IMR-90 (cell line): Measurements from ENCODE around the gene MYO7B. TPM values are rescaled to one million over a fixed set of nuclear protein-coding genes. Genes with fewer than 3 reads are reported as not detected.
A peak's percentile ranks its signal among the peaks of the same experiment; 100 is the strongest.

ENCODE experiments used
- ATAC-seq: fragments of 200-7000 bp; cut with Tn5 transposase; 2 replicates; pipeline ENCODE4 v1.9.1; 2020; ENCODE audit warnings: low read depth, mild to moderate bottlenecking, moderate library complexity
- BruUV-seq: library from RNA; stranded (reverse); fragments of 400-500 nt; replicated peaks from 2 replicates; lab custom pipeline; 2021; lab: Mats Ljungman, UMichigan
- CTCF ChIA-PET: fragments of 300-600 bp; formaldehyde crosslinking; extraction: SDS; loops from one replicate; lab custom pipeline; 2021; ENCODE audit warnings: antibody characterized with exemption; lab: Yijun Ruan, JAX
- POLR2A ChIA-PET: fragments of 300-600 bp; sonication (Branson Sonifier 250); formaldehyde crosslinking; loops from one replicate; lab custom pipeline; 2022; ENCODE audit warnings: antibody characterized with exemption; ENCODE audit not compliant: unreplicated experiment; lab: Charles Lee
- DNase-seq: peaks from one replicate; pipeline ENCODE4 v3.0.0; 2013
- H2AFZ ChIP-seq: replicated peaks from 2 replicates; pipeline ENCODE3; 2013; ENCODE audit warnings: low read length, mild to moderate bottlenecking; ENCODE audit not compliant: poor library complexity
- H2AK5ac ChIP-seq: 2 replicates; pipeline ENCODE4 v1.6.1; 2013; ENCODE audit warnings: low read depth, low read length, inconsistent platforms
- H2AK9ac ChIP-seq: replicated peaks from 2 replicates; pipeline ENCODE3; 2013; ENCODE audit warnings: mild to moderate bottlenecking, low read depth, low read length, moderate library complexity; ENCODE audit not compliant: poor library complexity
- H2BK120ac ChIP-seq: 2 replicates; pipeline ENCODE4 v1.6.1; 2013; ENCODE audit warnings: low read depth, low read length, inconsistent platforms
- H2BK15ac ChIP-seq: 3 replicates; pipeline ENCODE4 v1.6.1; 2013; ENCODE audit warnings: low read depth, low read length, inconsistent platforms
- H2BK20ac ChIP-seq: 2 replicates; pipeline ENCODE4 v1.6.1; 2013; ENCODE audit warnings: low read depth, mild to moderate bottlenecking, inconsistent platforms, low read length, moderate library complexity
- H2BK5ac ChIP-seq: 2 replicates; pipeline ENCODE4 v1.6.1; 2013; ENCODE audit warnings: mild to moderate bottlenecking, low read depth, low read length, inconsistent platforms; ENCODE audit not compliant: poor library complexity, severe bottlenecking
- H3K14ac ChIP-seq: replicated peaks from 2 replicates; pipeline ENCODE4 v1.6.1; 2013; ENCODE audit warnings: low read depth, low read length, inconsistent platforms
- H3K18ac ChIP-seq: 2 replicates; pipeline ENCODE4 v1.6.1; 2013; ENCODE audit warnings: low read depth, low read length, control low read depth
- H3K23ac ChIP-seq: 2 replicates; pipeline ENCODE4 v1.6.1; 2013; ENCODE audit warnings: low read depth, low read length, inconsistent platforms
- H3K27ac ChIP-seq: 2 replicates; pipeline ENCODE4 v1.5.1; 2013; ENCODE audit warnings: mild to moderate bottlenecking, control low read depth, low read length; ENCODE audit not compliant: insufficient read depth
- H3K27me3 ChIP-seq: 2 replicates; pipeline ENCODE4 v1.6.1; 2013; ENCODE audit warnings: low read length; ENCODE audit not compliant: control insufficient read depth, insufficient read depth
- H3K36me3 ChIP-seq: 2 replicates; pipeline ENCODE4 v1.6.1; 2013; ENCODE audit warnings: low read length, mixed read lengths; ENCODE audit not compliant: control insufficient read depth, insufficient read depth
- H3K4ac ChIP-seq: 2 replicates; pipeline ENCODE4 v1.6.1; 2013; ENCODE audit warnings: low read depth, low read length, inconsistent platforms
- H3K4me1 ChIP-seq: 2 replicates; pipeline ENCODE4 v1.6.1; 2013; ENCODE audit warnings: low read length, mixed read lengths; ENCODE audit not compliant: control insufficient read depth, insufficient read depth
- H3K4me2 ChIP-seq: 2 replicates; pipeline ENCODE4 v1.6.1; 2013; ENCODE audit warnings: low read depth, mild to moderate bottlenecking, control low read depth, low read length, moderate library complexity
- H3K4me3 ChIP-seq: 2 replicates; pipeline ENCODE4 v1.5.1; 2013; ENCODE audit warnings: low read depth, mild to moderate bottlenecking, control low read depth, low read length, moderate library complexity; ENCODE audit not compliant: insufficient read depth
- H3K56ac ChIP-seq: 2 replicates; pipeline ENCODE4 v1.6.1; 2013; ENCODE audit warnings: low read length, inconsistent platforms; ENCODE audit not compliant: insufficient read depth; ENCODE audit errors: extremely low read depth
- H3K79me1 ChIP-seq, 2 experiments: 2 replicates each; pipeline ENCODE4 v1.6.1; 2013; ENCODE audit warnings: low read length in 2 of 2, inconsistent platforms in 1 of 2, low read depth in 1 of 2
- H3K9ac ChIP-seq: 2 replicates; pipeline ENCODE4 v1.6.1; 2013; ENCODE audit warnings: low read depth, low read length, control low read depth
- H3K9me1 ChIP-seq: 2 replicates; pipeline ENCODE4 v1.6.1; 2013; ENCODE audit warnings: low read length, inconsistent platforms; ENCODE audit not compliant: insufficient read depth
- H3K9me3 ChIP-seq: 2 replicates; pipeline ENCODE4 v1.6.1; 2013; ENCODE audit warnings: low read length; ENCODE audit not compliant: control insufficient read depth, insufficient read depth
- H4K20me1 ChIP-seq: 2 replicates; pipeline ENCODE4 v1.6.1; 2013; ENCODE audit warnings: low read length, inconsistent platforms; ENCODE audit not compliant: insufficient read depth
- H4K5ac ChIP-seq: 2 replicates; pipeline ENCODE4 v1.6.1; 2013; ENCODE audit warnings: mild to moderate bottlenecking, low read depth, low read length, control low read depth
- H4K8ac ChIP-seq, 2 experiments: 2 replicates each; pipeline ENCODE4 v1.6.1; 2013; ENCODE audit warnings: low read depth in 2 of 2, low read length in 2 of 2, control low read depth in 1 of 2, inconsistent platforms in 1 of 2
- H4K91ac ChIP-seq: 2 replicates; pipeline ENCODE4 v1.6.1; 2013; ENCODE audit warnings: low read depth, low read length, inconsistent platforms; ENCODE audit not compliant: insufficient read depth
- BHLHE40 ChIP-seq: fragments of 150-350 bp; IDR thresholded peaks from 2 replicates; pipeline ENCODE4 v1.6.1; 2016; ENCODE audit warnings: mild to moderate bottlenecking, low read depth, low read length
- CEBPB ChIP-seq: IDR thresholded peaks from 2 replicates; pipeline ENCODE4 v1.6.1; 2012; ENCODE audit warnings: low read depth, low read length, improper control_type of control experiment
- CHD1 ChIP-seq: IDR thresholded peaks from 2 replicates; pipeline ENCODE4 v1.6.1; 2012; ENCODE audit warnings: low read depth, low read length, improper control_type of control experiment
- MAZ ChIP-seq: IDR thresholded peaks from 2 replicates; pipeline ENCODE4 v1.6.1; 2012; ENCODE audit warnings: low read depth, mild to moderate bottlenecking, low read length, improper control_type of control experiment, moderate library complexity, borderline replicate concordance
- MXI1 ChIP-seq: IDR thresholded peaks from 2 replicates; pipeline ENCODE4 v1.6.1; 2012; ENCODE audit warnings: low read depth, mild to moderate bottlenecking, low read length, moderate library complexity, borderline replicate concordance
- NFE2L2 ChIP-seq: fragments of 150-350 bp; IDR thresholded peaks from 2 replicates; pipeline ENCODE4 v1.6.1; 2016; ENCODE audit warnings: low read depth, mild to moderate bottlenecking, low read length
- RAD21 ChIP-seq: IDR thresholded peaks from 2 replicates; pipeline ENCODE4 v1.6.1; 2012; ENCODE audit warnings: low read length, improper control_type of control experiment
- RCOR1 ChIP-seq: IDR thresholded peaks from 2 replicates; pipeline ENCODE4 v1.6.1; 2012; ENCODE audit warnings: mild to moderate bottlenecking, low read length, improper control_type of control experiment; ENCODE audit not compliant: insufficient replicate concordance
- RFX5 ChIP-seq: IDR thresholded peaks from 2 replicates; pipeline ENCODE4 v1.8.0; 2012; ENCODE audit warnings: low read depth, mild to moderate bottlenecking, low read length, moderate library complexity
- SMC3 ChIP-seq: fragments of 150-350 bp; IDR thresholded peaks from 2 replicates; pipeline ENCODE4 v1.6.1; 2016; ENCODE audit warnings: low read depth, mild to moderate bottlenecking, antibody characterized with exemption, low read length, moderate library complexity
- WGBS, 2 experiments: methylation state at CpG; one replicate each; pipeline versions ENCODE4 v1.1.5 to v1.1.7; 2013; ENCODE audit warnings: missing lambda C conversion rate in 2 of 2; ENCODE audit not compliant: insufficient read length in 1 of 2; ENCODE audit errors: extremely low coverage in 2 of 2; 5-methylcytosine and 5-hydroxymethylcytosine counted together
- dilution Hi-C: fragments of 300-500 bp; cut with HindIII; formaldehyde crosslinking; loops from one replicate; pipeline ENCODE4 v1.14.3; 2018; ENCODE audit warnings: low sequenced_read_pairs; ENCODE audit not compliant: unreplicated experiment
- in situ Hi-C: fragments of 300-500 bp; cut with MboI; formaldehyde crosslinking; loops from 3 replicates; pipeline ENCODE4 v1.14.3; 2019; ENCODE audit warnings: low sequenced_read_pairs, inconsistent platforms, mixed read lengths
- intact Hi-C: fragments of 100-400 bp; cut with micrococcal nuclease; formaldehyde crosslinking; loops from 2 replicates; pipeline ENCODE4 v1.10.0; 2022
- polyA plus RNA-seq, 3 experiments: library from polyadenylated mRNA; depleted of rRNA; stranded (reverse); fragments of >200 nt; gene quantifications; 2 replicates each; pipeline ENCODE4 v1.2.3, GENCODE V29; 2012; ENCODE audit warnings: low replicate concordance in 1 of 3
- total RNA-seq: library from RNA; depleted of rRNA; stranded (reverse); fragments of >200 nt; gene quantifications from 2 replicates; pipeline ENCODE4 v1.2.3, GENCODE V29; 2012
- TF ChIP-seq, protein P1 (sequence below): fragments of 150-350 bp; IDR thresholded peaks from 2 replicates; pipeline ENCODE4 v1.6.1; 2016; ENCODE audit warnings: low read depth, mild to moderate bottlenecking, low read length, moderate library complexity, borderline replicate concordance
- TF ChIP-seq, protein P2 (sequence below): conservative IDR thresholded peaks from 2 replicates; pipeline ENCODE4 v1.5.1; 2012; ENCODE audit warnings: mild to moderate bottlenecking, low read depth, low read length, improper control_type of control experiment
- TF ChIP-seq, protein P3 (sequence below): fragments of 150-350 bp; IDR thresholded peaks from 2 replicates; pipeline ENCODE4 v1.6.1; 2017; ENCODE audit warnings: mild to moderate bottlenecking, antibody characterized with exemption, low read length, low read depth

Gene MYO7B
- total and polyA plus RNA-seq, 2 of the 4 experiments (the other 2 are of a cell fraction), result 0.18 to 0.46 TPM

DNA sequence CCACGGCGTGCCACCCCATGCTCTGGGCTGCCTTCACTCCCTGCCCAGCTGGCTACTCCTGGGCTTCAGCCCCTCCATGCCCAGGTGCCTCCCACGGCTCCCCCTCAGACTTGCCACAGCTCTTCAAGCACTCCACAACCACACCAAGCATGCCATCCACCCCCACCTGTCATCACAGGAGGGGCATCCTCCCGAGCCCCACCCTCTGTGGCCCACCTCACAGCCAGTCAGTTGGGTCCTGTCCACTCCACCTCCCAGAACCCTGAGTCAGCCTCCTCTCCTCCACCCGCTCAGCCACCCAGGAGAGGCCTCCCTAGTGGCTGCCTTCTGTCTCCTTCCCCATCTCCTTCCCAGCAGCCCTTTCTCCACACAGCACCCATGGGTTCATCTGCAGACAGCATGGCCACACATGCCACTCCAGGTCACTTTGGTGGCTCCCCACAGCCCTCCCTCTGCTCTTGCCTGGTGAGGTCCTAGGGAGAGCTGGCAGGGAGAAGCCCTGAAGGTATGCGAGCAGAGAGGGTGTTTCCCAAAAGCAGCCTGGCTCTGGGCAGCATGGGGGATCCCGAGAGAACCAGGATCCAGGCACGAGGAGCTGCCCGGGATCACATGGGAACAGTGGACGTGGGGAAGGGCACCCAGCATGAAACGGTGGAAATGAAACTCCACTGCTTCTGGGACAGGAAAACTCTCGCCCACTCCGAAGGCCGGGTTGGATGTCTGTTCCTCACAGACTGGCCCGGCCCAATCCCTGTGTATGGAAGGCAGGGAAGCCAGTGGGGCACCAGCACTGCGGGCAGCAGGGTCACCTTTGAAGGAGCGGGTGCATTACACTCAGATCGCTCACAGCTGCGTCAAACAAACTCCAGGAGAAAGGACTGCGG, 137.1 kb downstream of the MYO7B start:
- Histone ChIP-seq H3K14ac (no peak overlapping the region), H3K79me1 (peaks cover 11 to 46% of the 10 kb centered on the region in 2 experiments), H3K23ac (no peak overlapping the region), H4K5ac (no peak overlapping the region), H3K9ac (no peak overlapping the region), H3K4me1 (peaks cover 7% of the 10 kb centered on the region; the same call in 1 of the 2 replicates), H3K4me3 (no peak overlapping the region), H2AK9ac (peak overlapping the region; percentile 78), H3K36me3 (no peaks in the 10 kb centered on the region), H2AK5ac (peak overlapping the region; percentile 48; the same call in 1 of the 2 replicates), H3K4me2 (no peak overlapping the region), H3K18ac (no peak overlapping the region), H3K9me1 (peaks cover 22% of the 10 kb centered on the region), H3K56ac (no peak overlapping the region), H2BK5ac (no peak overlapping the region), H4K91ac (no peak overlapping the region), H2AFZ (no peak overlapping the region), H2BK120ac (no peak overlapping the region), H4K20me1 (peaks cover 47% of the 10 kb centered on the region), H3K27me3 (peaks cover 9% of the 10 kb centered on the region), H2BK20ac (no peak overlapping the region), H3K4ac (no peak overlapping the region; the same call in 1 of the 2 replicates), H2BK15ac (no peak overlapping the region), H3K9me3 (no peaks in the 10 kb centered on the region), H3K27ac (no peak overlapping the region), H4K8ac (no peak overlapping the region)
- dilution Hi-C loops, result no loop called here
- BruUV-seq, result no TSS peak
- WGBS, 2 experiments, result 87% methylated on average over 18 of the region's 20 CpGs; no CpG with 5 or more reads in 1 of the 2 experiments
- intact Hi-C loops, result no loop called here
- DNase-seq (no peak), ATAC-seq (no peak)
- in situ Hi-C loops, result no loop called here
- POLR2A ChIA-PET, result interaction anchor here (1.0 kb wide), 1 partner anchor 10 kb away, joined by 3 read pairs; no protein-coding TSS in a partner anchor
- CTCF ChIA-PET, result no interaction called here
- TF ChIP-seq RCOR1, result no peak
- TF ChIP-seq BHLHE40, result no peak
- TF ChIP-seq CHD1, result no peak
- no peak for TF ChIP-seq RFX5
- TF ChIP-seq MXI1, result no peak
- TF ChIP-seq SMC3, result no peak
- no peak for TF ChIP-seq MAZ
- no peak for TF ChIP-seq CEBPB
- TF ChIP-seq, protein P1, sequence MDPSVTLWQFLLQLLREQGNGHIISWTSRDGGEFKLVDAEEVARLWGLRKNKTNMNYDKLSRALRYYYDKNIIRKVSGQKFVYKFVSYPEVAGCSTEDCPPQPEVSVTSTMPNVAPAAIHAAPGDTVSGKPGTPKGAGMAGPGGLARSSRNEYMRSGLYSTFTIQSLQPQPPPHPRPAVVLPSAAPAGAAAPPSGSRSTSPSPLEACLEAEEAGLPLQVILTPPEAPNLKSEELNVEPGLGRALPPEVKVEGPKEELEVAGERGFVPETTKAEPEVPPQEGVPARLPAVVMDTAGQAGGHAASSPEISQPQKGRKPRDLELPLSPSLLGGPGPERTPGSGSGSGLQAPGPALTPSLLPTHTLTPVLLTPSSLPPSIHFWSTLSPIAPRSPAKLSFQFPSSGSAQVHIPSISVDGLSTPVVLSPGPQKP, result no peak
- TF ChIP-seq RAD21, result no peak
- TF ChIP-seq NFE2L2, result no peak
- TF ChIP-seq, protein P2, sequence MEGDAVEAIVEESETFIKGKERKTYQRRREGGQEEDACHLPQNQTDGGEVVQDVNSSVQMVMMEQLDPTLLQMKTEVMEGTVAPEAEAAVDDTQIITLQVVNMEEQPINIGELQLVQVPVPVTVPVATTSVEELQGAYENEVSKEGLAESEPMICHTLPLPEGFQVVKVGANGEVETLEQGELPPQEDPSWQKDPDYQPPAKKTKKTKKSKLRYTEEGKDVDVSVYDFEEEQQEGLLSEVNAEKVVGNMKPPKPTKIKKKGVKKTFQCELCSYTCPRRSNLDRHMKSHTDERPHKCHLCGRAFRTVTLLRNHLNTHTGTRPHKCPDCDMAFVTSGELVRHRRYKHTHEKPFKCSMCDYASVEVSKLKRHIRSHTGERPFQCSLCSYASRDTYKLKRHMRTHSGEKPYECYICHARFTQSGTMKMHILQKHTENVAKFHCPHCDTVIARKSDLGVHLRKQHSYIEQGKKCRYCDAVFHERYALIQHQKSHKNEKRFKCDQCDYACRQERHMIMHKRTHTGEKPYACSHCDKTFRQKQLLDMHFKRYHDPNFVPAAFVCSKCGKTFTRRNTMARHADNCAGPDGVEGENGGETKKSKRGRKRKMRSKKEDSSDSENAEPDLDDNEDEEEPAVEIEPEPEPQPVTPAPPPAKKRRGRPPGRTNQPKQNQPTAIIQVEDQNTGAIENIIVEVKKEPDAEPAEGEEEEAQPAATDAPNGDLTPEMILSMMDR, result no peak
- TF ChIP-seq, protein P3, sequence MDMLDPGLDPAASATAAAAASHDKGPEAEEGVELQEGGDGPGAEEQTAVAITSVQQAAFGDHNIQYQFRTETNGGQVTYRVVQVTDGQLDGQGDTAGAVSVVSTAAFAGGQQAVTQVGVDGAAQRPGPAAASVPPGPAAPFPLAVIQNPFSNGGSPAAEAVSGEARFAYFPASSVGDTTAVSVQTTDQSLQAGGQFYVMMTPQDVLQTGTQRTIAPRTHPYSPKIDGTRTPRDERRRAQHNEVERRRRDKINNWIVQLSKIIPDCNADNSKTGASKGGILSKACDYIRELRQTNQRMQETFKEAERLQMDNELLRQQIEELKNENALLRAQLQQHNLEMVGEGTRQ, result no peak
